Thyroid gland (tissue), 4 donors: ENCODE data around the gene KLF7.

Source experiments
- POLR2A ChIP-seq, 2 donors: fragments of 450-650 bp; IDR thresholded peaks; one replicate each; pipeline ENCODE4 v1.6.1; 2017; ENCODE audit warnings: antibody characterized with exemption in 2 of 2, mild to moderate bottlenecking in 2 of 2, moderate library complexity in 1 of 2
- TF ChIP-seq, protein P1 (sequence below), 6 experiments: fragments of 200-600 bp in 3 of 6; fragments of 450-650 bp in 3 of 6; sonication (generic) in 3 of 6; IDR thresholded peaks; one replicate each; pipeline ENCODE4 v1.5.1; 2016 to 2019; ENCODE audit warnings: antibody characterized with exemption in 6 of 6, mild to moderate bottlenecking in 2 of 6, inconsistent platforms in 1 of 6, moderate library complexity in 1 of 6

DNA sequence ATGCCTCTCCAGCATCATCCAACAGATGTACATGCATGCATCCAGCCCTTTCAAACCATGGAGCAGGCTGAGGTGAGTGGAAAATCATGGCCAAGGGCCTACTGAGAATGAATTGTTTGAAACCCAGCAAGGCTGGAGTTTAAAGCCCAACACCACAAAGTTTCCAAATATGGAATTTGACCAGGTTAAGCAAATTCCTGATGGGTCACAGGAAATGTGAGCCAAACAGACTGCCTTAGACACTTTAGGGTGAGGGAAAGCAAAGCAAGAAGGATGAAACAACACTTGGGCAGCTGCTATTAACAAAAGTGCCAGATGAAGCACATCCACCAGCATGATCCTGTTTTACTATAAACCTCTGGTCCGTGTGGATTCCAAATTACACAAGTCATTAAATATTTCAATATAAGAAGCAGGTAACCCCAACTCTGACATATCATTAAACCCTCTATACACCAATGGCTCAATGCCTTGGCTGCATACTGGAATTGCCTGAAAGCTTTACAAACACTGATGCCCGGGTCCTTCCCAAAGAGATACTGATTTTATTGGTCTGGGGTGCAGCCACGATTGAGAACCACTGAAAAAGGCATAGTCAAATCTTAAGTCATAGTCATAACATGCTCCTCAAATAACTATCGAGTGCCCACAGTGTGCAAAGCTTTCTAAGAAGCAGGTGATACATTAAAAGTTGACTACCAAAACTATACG is 9.1 kb downstream of the KLF7 start:
- TF ChIP-seq, protein P1, sequence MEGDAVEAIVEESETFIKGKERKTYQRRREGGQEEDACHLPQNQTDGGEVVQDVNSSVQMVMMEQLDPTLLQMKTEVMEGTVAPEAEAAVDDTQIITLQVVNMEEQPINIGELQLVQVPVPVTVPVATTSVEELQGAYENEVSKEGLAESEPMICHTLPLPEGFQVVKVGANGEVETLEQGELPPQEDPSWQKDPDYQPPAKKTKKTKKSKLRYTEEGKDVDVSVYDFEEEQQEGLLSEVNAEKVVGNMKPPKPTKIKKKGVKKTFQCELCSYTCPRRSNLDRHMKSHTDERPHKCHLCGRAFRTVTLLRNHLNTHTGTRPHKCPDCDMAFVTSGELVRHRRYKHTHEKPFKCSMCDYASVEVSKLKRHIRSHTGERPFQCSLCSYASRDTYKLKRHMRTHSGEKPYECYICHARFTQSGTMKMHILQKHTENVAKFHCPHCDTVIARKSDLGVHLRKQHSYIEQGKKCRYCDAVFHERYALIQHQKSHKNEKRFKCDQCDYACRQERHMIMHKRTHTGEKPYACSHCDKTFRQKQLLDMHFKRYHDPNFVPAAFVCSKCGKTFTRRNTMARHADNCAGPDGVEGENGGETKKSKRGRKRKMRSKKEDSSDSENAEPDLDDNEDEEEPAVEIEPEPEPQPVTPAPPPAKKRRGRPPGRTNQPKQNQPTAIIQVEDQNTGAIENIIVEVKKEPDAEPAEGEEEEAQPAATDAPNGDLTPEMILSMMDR (IDR thresholded peaks at IDR 0.05) = no peak
- TF ChIP-seq POLR2A (IDR thresholded peaks at IDR 0.05) = no peak
